ENCODE measurements around the gene MUC12.
"Not testable (repeated sequence)": the region's sequence is repeated elsewhere in the genome, so short reads cannot be mapped to it uniquely, and the experiment has no call there.

- TF ChIP-seq, protein P1, sequence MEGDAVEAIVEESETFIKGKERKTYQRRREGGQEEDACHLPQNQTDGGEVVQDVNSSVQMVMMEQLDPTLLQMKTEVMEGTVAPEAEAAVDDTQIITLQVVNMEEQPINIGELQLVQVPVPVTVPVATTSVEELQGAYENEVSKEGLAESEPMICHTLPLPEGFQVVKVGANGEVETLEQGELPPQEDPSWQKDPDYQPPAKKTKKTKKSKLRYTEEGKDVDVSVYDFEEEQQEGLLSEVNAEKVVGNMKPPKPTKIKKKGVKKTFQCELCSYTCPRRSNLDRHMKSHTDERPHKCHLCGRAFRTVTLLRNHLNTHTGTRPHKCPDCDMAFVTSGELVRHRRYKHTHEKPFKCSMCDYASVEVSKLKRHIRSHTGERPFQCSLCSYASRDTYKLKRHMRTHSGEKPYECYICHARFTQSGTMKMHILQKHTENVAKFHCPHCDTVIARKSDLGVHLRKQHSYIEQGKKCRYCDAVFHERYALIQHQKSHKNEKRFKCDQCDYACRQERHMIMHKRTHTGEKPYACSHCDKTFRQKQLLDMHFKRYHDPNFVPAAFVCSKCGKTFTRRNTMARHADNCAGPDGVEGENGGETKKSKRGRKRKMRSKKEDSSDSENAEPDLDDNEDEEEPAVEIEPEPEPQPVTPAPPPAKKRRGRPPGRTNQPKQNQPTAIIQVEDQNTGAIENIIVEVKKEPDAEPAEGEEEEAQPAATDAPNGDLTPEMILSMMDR (IDR thresholded peaks at IDR 0.05) = not testable (repeated sequence)
- TF ChIP-seq POLR2A, POLR2AphosphoS5 (IDR thresholded peaks at IDR 0.05): not testable (repeated sequence)
These were observed 45.7 kb upstream of the MUC12 start for GRCh38 chr7:100923616-100924015.
